ENCODE results near the gene SSC5D. TPM values are rescaled to one million over a fixed set of nuclear protein-coding genes. Genes with fewer than 3 reads are reported as not detected.

Gene SSC5D
- total RNA-seq, 4 donors from 2014 or later = 5.0 to 50.8 (median 36.0) TPM

DNA sequence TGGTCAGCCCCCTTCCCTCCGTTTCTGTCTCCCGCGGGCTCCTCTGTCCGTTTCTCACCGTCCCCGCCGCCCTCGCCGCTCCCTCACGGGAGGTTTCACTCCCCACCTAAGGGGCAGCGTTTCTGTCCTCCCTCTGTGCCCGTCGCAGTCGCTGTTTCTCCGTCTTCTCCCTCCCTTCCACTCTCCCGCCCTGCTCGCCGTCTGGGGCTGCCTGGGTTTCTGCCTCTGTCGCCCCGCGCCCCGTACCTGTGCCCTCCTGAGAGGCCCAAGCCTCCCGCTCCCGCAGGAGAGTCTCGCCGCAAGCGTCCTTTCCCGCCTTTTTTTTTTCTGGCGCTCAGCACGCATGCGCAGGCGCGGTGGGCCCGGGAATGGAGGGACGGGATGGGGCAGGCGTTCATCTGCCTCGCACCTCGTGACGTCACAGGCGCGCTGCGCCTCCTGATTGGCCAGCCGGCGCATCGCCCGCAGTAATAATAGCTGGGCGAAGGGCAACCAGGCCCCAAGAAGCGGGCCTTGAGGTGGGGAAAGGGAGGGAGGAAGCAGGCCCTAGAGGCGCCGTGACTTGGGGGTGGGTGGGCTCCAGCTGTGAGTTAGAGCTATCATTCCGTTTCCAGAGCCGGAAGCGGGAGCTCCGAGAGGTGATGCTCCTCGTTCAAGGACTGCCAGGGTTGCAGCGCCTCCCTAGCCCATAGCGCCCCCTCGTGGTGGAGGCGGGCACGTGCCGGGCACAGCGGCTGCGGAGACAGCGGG, 15.4 kb downstream of the SSC5D start:
- Histone ChIP-seq H3K4me3 (peak overlapping the region; percentile 29 to 31), H3K27ac (peak overlapping the region; percentile 66), H3K4me1 (peaks cover 0 to 7% of the 10 kb centered on the region in 2 donors), H3K27me3 (no peaks in the 10 kb centered on the region), H3K36me3 (no peaks in the 10 kb centered on the region), H3K9me3 (no peaks in the 10 kb centered on the region)
- TF ChIP-seq POLR2A (IDR thresholded peaks at IDR 0.05) (peak in 1 of 2 donors; percentile 22), CTCF (IDR thresholded peaks at IDR 0.05) (peak; percentile 97 to 99 (median 98))
- DNase-seq = peak; percentile 91 to 92
- intact Hi-C loops (cut with DNase I; ENCODE audit: low total_unique reads) = loop anchor here (5.0 kb wide), 1 partner anchor 36 kb away; no protein-coding TSS in a partner anchor

DNA sequence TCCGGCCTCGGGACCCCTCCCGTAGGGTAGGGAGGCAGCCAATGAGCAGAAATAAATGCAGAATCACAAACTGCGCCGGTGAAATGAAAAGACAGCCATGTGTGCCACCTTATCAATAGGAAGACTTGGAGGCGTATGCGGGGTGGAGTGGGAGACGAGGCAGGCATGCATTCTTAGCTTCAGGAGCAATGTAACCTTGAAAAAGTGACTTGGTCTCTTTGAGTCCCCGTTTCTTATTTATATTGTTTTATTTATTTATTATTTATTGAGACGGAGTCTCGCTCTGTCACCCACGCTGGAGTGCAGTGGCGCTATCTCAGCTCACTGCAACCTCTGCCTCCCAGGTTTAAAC, 16.0 kb downstream of the SSC5D start:
- no peak overlapping the region for H3K4me3 ChIP-seq
- peak overlapping the region in 1 of 2 donors; percentile 66 for H3K27ac ChIP-seq
- H3K9me3 ChIP-seq = no peaks in the 10 kb centered on the region
- H3K27me3 ChIP-seq = no peaks in the 10 kb centered on the region
- intact Hi-C loops (cut with DNase I; ENCODE audit: low total_unique reads) = loop anchor here (5.0 kb wide), 1 partner anchor 37 kb away; no protein-coding TSS in a partner anchor
- H3K36me3 ChIP-seq = no peaks in the 10 kb centered on the region
- TF ChIP-seq CTCF (IDR thresholded peaks at IDR 0.05) = no peak
- TF ChIP-seq POLR2A (IDR thresholded peaks at IDR 0.05) = no peak
- DNase-seq = no peak
- H3K4me1 ChIP-seq = peaks cover 0 to 7% of the 10 kb centered on the region in 2 donors

- Histone ChIP-seq H3K4me1 (peaks cover 0 to 7% of the 10 kb centered on the region in 2 donors), H3K9me3 (no peaks in the 10 kb centered on the region), H3K4me3 (no peak overlapping the region), H3K27ac (no peak overlapping the region), H3K27me3 (no peaks in the 10 kb centered on the region), H3K36me3 (no peaks in the 10 kb centered on the region)
- intact Hi-C loops (cut with DNase I; ENCODE audit: low total_unique reads) = loop anchor here (5.0 kb wide), 1 partner anchor 38 kb away; no protein-coding TSS in a partner anchor
- TF ChIP-seq CTCF (IDR thresholded peaks at IDR 0.05) (no peak), POLR2A (IDR thresholded peaks at IDR 0.05) (no peak)
- DNase-seq = no peak
These were observed 16.7 kb downstream of the SSC5D start for GRCh38 chr19:55504981-55505380.

DNA sequence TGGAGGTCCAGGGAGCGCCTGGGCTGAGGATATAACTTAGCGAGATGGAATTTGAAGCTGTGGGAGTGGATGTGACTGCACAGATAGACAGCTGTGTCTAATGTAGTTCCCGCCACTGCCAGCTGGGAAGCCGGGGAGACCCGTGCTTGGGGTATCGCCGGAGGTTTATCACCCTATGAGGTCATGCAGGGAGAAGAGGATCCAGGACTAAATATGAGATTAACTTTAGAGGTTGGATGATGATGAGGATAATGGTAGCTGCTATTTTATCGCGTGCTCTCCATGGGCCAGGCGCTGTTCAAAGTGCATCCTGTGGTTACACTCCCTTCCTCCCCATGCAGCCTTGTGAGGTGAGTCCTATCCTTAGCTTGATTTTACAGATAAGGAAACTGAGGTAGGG, 19.9 kb downstream of the SSC5D start:
- TF ChIP-seq POLR2A (IDR thresholded peaks at IDR 0.05) (no peak), CTCF (IDR thresholded peaks at IDR 0.05) (no peak)
- peaks cover 0 to 7% of the 10 kb centered on the region in 2 donors for H3K4me1 ChIP-seq
- H3K9me3 ChIP-seq = no peaks in the 10 kb centered on the region
- no peak for DNase-seq
- H3K27ac ChIP-seq = no peak overlapping the region
- intact Hi-C loops (cut with DNase I; ENCODE audit: low total_unique reads) = no loop called here
- H3K27me3 ChIP-seq = no peaks in the 10 kb centered on the region
- H3K4me3 ChIP-seq = no peak overlapping the region
- no peaks in the 10 kb centered on the region for H3K36me3 ChIP-seq

DNA sequence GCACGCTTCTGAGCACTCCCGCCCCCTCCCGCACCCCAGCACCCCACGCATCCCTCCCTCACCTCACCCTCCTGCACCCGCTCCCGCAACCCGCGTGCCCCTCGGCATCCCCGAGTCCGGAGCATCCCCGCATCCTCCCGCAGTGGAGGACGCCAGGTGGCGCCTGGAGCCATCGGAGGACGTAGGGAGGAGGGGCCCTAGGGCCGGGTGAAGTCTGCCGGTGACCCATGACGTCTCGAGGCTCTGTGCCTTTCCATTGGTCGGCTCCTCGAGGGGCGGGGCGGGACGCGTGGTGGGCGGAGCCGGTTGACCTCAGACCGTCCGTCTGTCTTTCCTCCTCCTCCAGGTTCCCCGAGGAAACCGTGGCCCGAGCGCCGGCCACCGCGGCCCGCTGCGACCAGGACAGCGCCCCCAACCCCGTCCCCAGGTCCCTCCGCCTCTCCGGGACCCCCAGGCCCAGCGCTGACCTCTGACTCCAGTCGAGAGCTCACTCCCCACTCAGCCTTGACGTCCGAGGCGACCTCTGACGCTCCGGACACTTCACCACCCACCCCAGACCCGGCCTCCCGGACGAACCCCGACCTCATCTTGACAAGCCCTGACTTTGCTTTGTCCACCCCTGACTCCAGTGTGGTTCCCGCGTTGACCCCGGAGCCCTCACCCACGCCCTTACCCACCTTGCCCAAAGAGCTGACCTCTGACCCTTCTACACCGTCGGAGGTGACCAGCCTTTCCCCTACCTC, 28.8 kb downstream of the SSC5D start:
- peak; percentile 92 to 94 for DNase-seq
- intact Hi-C loops (cut with DNase I; ENCODE audit: low total_unique reads) = loop anchor here (10.0 kb wide), 1 partner anchor 88 kb away; the partner anchor contains the start of genes ZNF524 and ZNF865
- Histone ChIP-seq H3K27me3 (no peaks in the 10 kb centered on the region), H3K4me1 (peaks cover 0 to 4% of the 10 kb centered on the region in 2 donors), H3K9me3 (no peaks in the 10 kb centered on the region), H3K36me3 (no peaks in the 10 kb centered on the region), H3K27ac (peak overlapping the region; percentile 86 to 93), H3K4me3 (peak overlapping the region; percentile 22 to 44)
- TF ChIP-seq CTCF (IDR thresholded peaks at IDR 0.05) = peak; percentile 90 to 99 (median 94)
- TF ChIP-seq POLR2A (IDR thresholded peaks at IDR 0.05) = peak in 1 of 2 donors; percentile 58

Measured in uterus (tissue), 4 donors.